WERI-Rb-1 (cell line): ENCODE results near the gene PXN.

Experiments used
- DNase-seq: peaks from one replicate; pipeline ENCODE4 v3.0.0-alpha.2; 2020
- H3K27ac ChIP-seq: fragments of 250-450 bp; sonication (Bioruptor Pico); 2 replicates; pipeline ENCODE4 v1.5.1; 2020; ENCODE audit warnings: mild to moderate bottlenecking, moderate library complexity
- H3K27me3 ChIP-seq: fragments of 250-450 bp; sonication (Bioruptor Pico); 2 replicates; pipeline ENCODE4 v1.5.1; 2021; ENCODE audit warnings: mild to moderate bottlenecking, low read depth, moderate library complexity; ENCODE audit not compliant: insufficient read depth, severe bottlenecking
- H3K36me3 ChIP-seq: fragments of 250-450 bp; sonication (Bioruptor Pico); 2 replicates; pipeline ENCODE4 v1.5.1; 2020; ENCODE audit warnings: mild to moderate bottlenecking, moderate library complexity
- H3K4me3 ChIP-seq: 2 replicates; pipeline ENCODE4 v1.5.1; 2011; ENCODE audit warnings: low read depth, mild to moderate bottlenecking, control low read depth, low read length
- H3K9me3 ChIP-seq: fragments of 250-450 bp; sonication (Bioruptor Pico); 2 replicates; pipeline ENCODE4 v1.5.1; 2021; ENCODE audit warnings: mild to moderate bottlenecking, moderate library complexity; ENCODE audit not compliant: severe bottlenecking
- CTCF ChIP-seq: IDR thresholded peaks from 2 replicates; pipeline ENCODE4 v1.5.1; 2011; ENCODE audit warnings: low read depth, mild to moderate bottlenecking, control low read depth, inconsistent platforms, low read length

Gene PXN

GRCh38 chr12:120278137-120279069 lies 12.9 kb upstream of the PXN start:
- Histone ChIP-seq H3K36me3 (no peaks in the 10 kb centered on the region), H3K4me3 (no peak overlapping the region), H3K27me3 (no peaks in the 10 kb centered on the region), H3K27ac (no peak overlapping the region), H3K9me3 (peaks cover 6% of the 10 kb centered on the region)
- TF ChIP-seq CTCF, result no peak
- DNase-seq, result no peak

- Histone ChIP-seq H3K4me3 (no peak overlapping the region), H3K36me3 (no peaks in the 10 kb centered on the region), H3K27me3 (no peaks in the 10 kb centered on the region), H3K9me3 (peaks cover 6% of the 10 kb centered on the region), H3K27ac (no peak overlapping the region)
- TF ChIP-seq CTCF, result no peak
- no peak for DNase-seq
These were observed 11.2 kb upstream of the PXN start for GRCh38 chr12:120276734-120277133.

- DNase-seq, result no peak
- H3K9me3 ChIP-seq, result no peaks in the 10 kb centered on the region
- no peaks in the 10 kb centered on the region for H3K36me3 ChIP-seq
- TF ChIP-seq CTCF, result no peak
- no peak overlapping the region for H3K27ac ChIP-seq
- H3K4me3 ChIP-seq, result no peak overlapping the region
- no peaks in the 10 kb centered on the region for H3K27me3 ChIP-seq
These were observed 2.2 kb upstream of the PXN start for GRCh38 chr12:120267736-120268135.

- Histone ChIP-seq H3K9me3 (no peaks in the 10 kb centered on the region), H3K27me3 (no peaks in the 10 kb centered on the region), H3K36me3 (no peaks in the 10 kb centered on the region), H3K27ac (no peak overlapping the region), H3K4me3 (no peak overlapping the region)
- no peak for TF ChIP-seq CTCF
- no peak for DNase-seq
These were observed 795 bp upstream of the PXN start for GRCh38 chr12:120266180-120266870.

- no peaks in the 10 kb centered on the region for H3K27me3 ChIP-seq
- no peak for TF ChIP-seq CTCF
- H3K27ac ChIP-seq, result peak overlapping the region; percentile 61; the same call in 1 of the 2 replicates
- H3K36me3 ChIP-seq, result no peaks in the 10 kb centered on the region
- H3K4me3 ChIP-seq, result peak overlapping the region; percentile 63
- no peaks in the 10 kb centered on the region for H3K9me3 ChIP-seq
- DNase-seq, result no peak
These were observed 542 bp downstream of the PXN start for GRCh38 chr12:120264904-120265472.
